HL-60/S4 treated with retinoic acid at 250 ng/mL for 4 days and 3 days (cell line): ENCODE measurements around the gene PRIMPOL.
"Not testable (repeated sequence)": the region's sequence is repeated elsewhere in the genome, so short reads cannot be mapped to it uniquely, and the experiment has no call there.

Experiments used
- in situ Hi-C: fragments of 300-500 bp; cut with MboI; formaldehyde crosslinking; loops from 2 replicates; pipeline ENCODE4 v1.7.0; 2022; ENCODE audit warnings: low sequenced_read_pairs

PRIMPOL gene

GRCh38 chr4:184649026-184649970 lies at the start of gene PRIMPOL, which contains the start of gene CASP3:
Gene PRIMPOL (plus strand): TSS chr4:184649738. CDS start chr4:184657141, 7,403 bp downstream.
Gene CASP3 (minus strand): TSS chr4:184649447. CDS start chr4:184638453, 10,994 bp downstream.
- in situ Hi-C loops = no loop called here

- in situ Hi-C loops = not testable (repeated sequence)
Observed at GRCh38 chr4:184600982-184601381, 48.6 kb upstream of the PRIMPOL start.

DNA sequence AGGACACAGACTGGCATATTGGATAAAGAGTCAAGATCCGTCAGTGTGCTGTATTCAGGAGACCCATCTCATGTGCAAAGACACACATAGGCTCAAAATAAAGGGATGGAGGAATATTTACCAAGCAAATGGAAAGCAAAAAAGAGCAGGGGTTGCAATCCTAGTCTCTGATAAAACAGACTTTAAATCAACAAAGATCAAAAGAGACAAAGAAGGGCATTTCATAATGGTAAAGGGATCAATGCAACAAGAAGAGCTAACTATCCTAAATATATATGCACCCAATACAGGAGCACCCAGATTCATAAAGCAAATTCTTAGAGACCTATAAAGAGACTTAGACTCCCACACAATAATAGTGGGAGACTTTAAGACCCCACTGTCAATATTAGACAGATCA lies 46.7 kb upstream of the PRIMPOL start:
- in situ Hi-C loops = not testable (repeated sequence)

- in situ Hi-C loops = not testable (repeated sequence)
Observed at GRCh38 chr4:184607429-184607828, 42.1 kb upstream of the PRIMPOL start.

DNA sequence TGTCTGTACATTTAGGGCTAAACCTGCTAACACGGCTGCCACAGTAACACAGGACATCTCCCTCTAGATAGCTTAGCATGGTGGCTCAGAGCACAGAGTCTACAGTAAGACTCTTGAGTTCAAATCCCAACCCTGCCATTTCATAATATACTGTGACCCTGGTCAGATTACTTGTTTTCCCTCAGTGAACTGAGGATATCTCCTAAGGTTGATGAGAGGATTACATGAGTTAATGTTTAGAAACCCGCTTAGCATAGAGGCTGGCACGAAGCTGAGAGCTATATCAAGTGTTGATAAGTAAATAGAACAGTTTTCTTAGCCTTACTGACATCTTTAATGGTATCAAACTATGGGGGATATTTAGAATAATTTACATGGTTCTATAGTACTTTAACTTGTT lies 37.5 kb upstream of the PRIMPOL start:
- in situ Hi-C loops = no loop called here

- in situ Hi-C loops = no loop called here
Observed at GRCh38 chr4:184613405-184613804, 36.1 kb upstream of the PRIMPOL start.

DNA sequence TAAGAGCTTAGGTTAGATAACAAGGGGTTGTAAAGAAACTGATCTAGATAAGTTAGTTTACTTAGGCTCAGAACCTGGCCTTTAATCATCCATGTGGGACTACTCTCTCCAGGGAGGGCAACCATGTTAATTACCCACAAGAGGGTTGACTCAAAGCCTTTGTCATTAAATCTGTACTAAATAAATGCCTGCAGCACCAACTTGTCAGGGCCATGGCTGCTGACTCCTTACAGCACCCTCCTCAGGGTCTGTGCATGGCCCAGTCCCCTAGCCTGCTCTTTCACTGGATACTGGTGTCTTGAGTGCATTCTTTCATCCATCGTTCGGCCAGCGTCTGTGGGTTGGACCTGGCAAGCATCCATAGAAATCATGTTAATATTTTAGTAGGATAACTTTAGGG lies 35.0 kb upstream of the PRIMPOL start:
- in situ Hi-C loops = no loop called here

DNA sequence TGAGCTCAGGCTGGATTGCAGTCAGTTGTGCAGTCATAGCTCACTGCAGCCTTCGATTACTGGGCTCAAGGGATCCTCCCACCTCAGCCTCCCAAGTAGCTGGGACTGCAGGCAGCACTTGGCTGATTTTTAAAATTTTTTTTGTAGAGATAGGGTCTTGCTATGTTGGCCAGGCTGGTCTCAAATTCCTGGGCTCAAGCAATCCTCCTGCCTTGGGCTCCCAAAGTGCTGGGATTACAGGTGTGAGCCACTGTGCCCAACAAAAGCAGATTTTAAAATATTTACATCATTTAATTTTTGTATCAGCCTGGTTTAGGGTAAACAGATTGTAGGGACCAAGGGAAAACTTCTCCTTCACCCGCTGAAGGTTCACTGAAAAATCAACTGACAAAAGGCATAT lies 33.4 kb upstream of the PRIMPOL start:
- in situ Hi-C loops = not testable (repeated sequence)

DNA sequence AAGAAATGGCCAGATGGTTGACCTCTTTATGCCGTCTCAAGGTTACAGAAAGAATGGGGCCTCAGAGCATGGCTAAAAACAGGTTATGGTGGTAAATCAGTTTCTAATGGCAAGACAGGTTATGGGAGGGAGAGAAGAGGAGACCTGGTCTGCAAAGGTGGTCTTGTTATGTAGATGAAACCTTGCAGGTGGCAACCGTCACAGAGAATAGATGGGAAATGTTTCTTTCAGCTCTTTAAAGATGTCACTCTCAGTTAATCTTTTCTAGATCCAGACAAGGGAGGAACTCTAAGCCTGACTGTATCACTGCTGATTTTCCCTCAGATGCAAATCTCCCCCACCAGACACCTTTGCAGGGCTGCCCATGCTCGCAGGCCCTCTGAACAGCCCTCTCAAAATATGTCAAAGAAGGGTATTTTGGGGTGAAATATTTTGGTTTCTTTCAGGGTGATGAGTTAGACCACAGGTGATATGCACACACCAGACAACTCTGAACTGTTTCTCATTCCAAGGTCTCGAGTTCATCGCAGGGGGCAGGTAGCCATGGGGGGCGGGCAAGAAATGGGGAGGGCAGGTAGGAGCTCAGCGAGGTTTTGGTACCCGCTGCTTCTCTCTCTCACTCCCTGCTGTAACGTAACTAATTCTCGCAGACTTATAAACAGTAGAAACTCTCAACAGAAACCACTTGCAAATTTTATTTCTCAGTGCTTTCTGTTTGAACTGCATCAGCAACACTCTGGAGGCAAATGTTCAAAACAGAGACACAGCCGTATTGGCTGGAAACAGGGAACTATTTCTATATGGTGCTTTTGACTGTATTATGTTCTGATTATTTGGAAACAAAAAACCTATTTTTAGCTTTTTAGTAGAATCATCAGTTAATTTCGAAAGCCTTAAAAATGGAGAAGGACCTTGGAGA lies 32.6 kb upstream of the PRIMPOL start:
- in situ Hi-C loops = no loop called here

GRCh38 chr4:184617600-184618196 lies 31.8 kb upstream of the PRIMPOL start:
- in situ Hi-C loops = no loop called here

GRCh38 chr4:184620212-184620867 lies 29.2 kb upstream of the PRIMPOL start:
- in situ Hi-C loops = no loop called here

DNA sequence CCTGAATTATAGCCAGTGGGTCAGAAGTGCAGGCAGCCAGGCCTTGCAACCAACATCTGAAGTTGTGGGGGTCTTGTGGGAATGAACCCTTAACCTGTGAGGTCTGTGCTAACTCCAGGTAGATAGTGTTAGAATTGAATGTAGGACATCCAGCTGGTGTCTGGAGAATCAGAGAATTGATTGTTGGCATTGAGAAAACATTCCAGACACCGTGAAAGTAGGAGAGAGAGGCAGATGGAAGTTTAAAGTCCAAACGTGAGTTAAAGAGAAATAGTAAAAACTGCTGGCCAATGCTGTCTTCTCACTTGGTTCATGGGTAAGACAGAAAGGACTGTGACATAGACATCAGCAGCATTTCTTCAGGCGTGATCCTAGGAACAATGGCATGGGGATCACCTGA lies 28.0 kb upstream of the PRIMPOL start:
- in situ Hi-C loops = no loop called here

- in situ Hi-C loops = not testable (repeated sequence)
Observed at GRCh38 chr4:184624504-184624903, 25.0 kb upstream of the PRIMPOL start.

GRCh38 chr4:184624972-184625554 lies 24.5 kb upstream of the PRIMPOL start:
- in situ Hi-C loops = no loop called here

DNA sequence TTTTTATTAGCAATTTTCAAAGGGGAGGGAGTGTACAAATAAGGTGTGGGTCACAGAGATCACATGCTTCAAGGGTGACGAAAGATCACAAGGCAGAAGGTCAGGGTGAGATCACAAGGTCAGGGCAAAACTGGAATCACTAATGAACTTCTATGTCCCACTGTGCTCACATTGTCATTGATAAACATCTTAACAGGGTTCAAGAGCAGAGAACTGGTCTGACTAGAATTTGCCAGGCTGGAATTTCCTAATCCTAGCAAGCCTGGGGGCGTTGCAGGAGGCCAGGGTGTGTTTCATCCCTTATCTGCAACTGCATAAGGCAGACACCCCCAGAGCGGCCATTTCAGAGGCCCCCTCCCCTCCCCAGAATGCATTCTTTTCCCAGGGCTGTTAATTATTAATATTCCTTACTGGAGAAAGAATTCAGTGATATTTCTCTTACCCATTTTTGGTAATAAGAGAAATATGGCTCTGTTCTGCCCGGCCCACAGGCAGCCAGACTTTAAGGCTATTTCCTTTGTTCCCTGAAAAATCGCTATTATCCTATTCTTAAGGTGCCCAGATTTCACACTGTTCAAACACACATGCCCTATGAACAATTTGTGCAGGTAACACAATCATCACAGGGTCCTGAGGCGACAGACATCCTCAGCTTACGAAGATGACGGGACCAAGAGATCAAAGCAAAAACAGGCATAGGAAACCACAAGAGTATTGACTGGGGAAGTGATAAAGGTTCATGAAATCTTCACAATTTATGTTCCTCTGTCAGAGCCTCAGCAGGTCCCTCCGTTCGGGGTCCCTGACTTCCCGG lies 23.5 kb upstream of the PRIMPOL start:
- in situ Hi-C loops = not testable (repeated sequence)

- in situ Hi-C loops = no loop called here
Observed at GRCh38 chr4:184628103-184628502, 21.4 kb upstream of the PRIMPOL start.

- in situ Hi-C loops = no loop called here
Observed at GRCh38 chr4:184632842-184633241, 16.7 kb upstream of the PRIMPOL start.

DNA sequence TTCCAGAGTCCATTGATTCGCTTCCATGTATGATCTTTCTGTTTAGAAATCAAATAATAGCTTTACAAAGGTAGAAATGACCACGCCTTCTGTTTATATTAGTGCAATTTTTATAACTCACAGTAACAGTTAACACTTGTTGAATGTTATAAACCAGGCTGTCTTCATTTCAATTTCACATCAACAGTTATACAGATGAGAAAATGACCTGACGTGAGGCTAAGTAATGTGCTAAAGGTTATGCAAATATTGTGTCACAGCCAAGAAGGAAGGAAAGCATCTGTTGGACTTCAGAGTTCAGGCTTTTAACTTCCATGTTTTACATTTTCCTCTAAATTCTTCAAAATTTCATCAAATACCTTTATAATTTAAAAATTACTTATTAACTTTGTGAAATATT lies 14.2 kb upstream of the PRIMPOL start:
- in situ Hi-C loops = no loop called here

DNA sequence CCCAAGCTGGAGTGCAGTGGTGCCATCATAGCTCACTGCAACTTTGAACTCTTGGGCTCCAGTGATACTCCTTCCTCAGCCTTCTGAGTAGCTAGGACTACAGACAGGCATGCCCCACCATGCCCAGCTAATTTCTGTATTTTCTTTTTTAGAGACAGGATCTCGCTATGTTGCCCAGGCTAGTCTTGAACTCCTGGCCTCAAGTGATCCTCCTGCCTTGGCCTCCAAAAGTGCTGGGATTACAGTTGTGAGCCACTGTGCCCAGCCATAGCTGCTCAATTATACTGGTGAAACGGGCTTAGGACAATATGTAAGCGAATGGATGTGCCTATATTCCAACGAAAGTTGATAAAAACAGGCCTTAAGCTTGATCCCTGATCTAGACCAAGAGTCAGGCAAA lies 13.4 kb upstream of the PRIMPOL start:
- in situ Hi-C loops = no loop called here
